ENCODE results near the gene MPDZ.

- TF ChIP-seq CEBPB (IDR thresholded peaks at IDR 0.05; ENCODE audit: low read depth, low read length) (no peak), CTCF (conservative IDR thresholded peaks at IDR 0.05; ENCODE audit: low read depth, low read length) (no peak), MAZ (IDR thresholded peaks at IDR 0.05; ENCODE audit: borderline replicate concordance, low read depth, low read length) (no peak), POLR2A (IDR thresholded peaks at IDR 0.05; ENCODE audit: low read depth, low read length) (no peak), RFX5 (IDR thresholded peaks at IDR 0.05; ENCODE audit: low read depth, low read length) (no peak), MAFK (IDR thresholded peaks at IDR 0.05; ENCODE audit: low read depth, low read length) (no peak), RAD21 (IDR thresholded peaks at IDR 0.05; ENCODE audit: low read length) (no peak), BHLHE40 (IDR thresholded peaks at IDR 0.05; ENCODE audit: low read depth, low read length) (no peak), MXI1 (IDR thresholded peaks at IDR 0.05; ENCODE audit: borderline replicate concordance, low read depth, low read length) (no peak)
- TF ChIP-seq, protein P1, sequence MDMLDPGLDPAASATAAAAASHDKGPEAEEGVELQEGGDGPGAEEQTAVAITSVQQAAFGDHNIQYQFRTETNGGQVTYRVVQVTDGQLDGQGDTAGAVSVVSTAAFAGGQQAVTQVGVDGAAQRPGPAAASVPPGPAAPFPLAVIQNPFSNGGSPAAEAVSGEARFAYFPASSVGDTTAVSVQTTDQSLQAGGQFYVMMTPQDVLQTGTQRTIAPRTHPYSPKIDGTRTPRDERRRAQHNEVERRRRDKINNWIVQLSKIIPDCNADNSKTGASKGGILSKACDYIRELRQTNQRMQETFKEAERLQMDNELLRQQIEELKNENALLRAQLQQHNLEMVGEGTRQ (IDR thresholded peaks at IDR 0.05; ENCODE audit: low read depth, low read length), result no peak
Measured at GRCh38 chr9:13143281-13143680, 136.2 kb downstream of the MPDZ start.
